Body of pancreas (tissue), 4 donors: ENCODE results near the gene ZEB2.

Experiments used
- POLR2A ChIP-seq, 3 donors: fragments of 450-650 bp; IDR thresholded peaks; one replicate each; pipeline ENCODE4 v1.6.1; 2016; ENCODE audit warnings: antibody characterized with exemption in 3 of 3, mild to moderate bottlenecking in 2 of 3
- TF ChIP-seq, protein P1 (sequence below), 7 experiments: fragments of 450-650 bp in 4 of 7; fragments of 200-600 bp in 3 of 7; sonication (generic) in 3 of 7; IDR thresholded peaks; one replicate each; pipeline ENCODE4 v1.5.1; 2016 to 2019; ENCODE audit warnings: antibody characterized with exemption in 7 of 7

DNA sequence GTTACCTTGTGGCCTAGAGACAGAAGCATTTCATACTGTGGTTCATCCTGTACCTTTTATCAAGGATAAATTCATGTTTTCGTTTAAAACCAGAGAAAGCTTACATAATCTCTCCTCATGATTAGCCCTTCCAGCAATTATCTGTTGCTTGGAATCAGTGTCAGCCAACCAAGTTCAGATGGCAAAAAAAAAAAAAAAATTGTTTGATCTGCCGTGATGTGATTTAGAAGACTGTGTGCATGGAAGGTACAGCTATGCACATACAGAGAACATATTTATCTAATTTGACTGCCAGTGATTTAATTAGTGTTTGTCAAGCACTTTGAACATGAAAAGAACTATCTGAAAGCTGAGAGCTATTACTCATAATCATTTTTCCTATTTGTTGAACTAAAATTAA, 180.9 kb downstream of the ZEB2 start:
- TF ChIP-seq, protein P1, sequence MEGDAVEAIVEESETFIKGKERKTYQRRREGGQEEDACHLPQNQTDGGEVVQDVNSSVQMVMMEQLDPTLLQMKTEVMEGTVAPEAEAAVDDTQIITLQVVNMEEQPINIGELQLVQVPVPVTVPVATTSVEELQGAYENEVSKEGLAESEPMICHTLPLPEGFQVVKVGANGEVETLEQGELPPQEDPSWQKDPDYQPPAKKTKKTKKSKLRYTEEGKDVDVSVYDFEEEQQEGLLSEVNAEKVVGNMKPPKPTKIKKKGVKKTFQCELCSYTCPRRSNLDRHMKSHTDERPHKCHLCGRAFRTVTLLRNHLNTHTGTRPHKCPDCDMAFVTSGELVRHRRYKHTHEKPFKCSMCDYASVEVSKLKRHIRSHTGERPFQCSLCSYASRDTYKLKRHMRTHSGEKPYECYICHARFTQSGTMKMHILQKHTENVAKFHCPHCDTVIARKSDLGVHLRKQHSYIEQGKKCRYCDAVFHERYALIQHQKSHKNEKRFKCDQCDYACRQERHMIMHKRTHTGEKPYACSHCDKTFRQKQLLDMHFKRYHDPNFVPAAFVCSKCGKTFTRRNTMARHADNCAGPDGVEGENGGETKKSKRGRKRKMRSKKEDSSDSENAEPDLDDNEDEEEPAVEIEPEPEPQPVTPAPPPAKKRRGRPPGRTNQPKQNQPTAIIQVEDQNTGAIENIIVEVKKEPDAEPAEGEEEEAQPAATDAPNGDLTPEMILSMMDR (IDR thresholded peaks at IDR 0.05) = no peak
- TF ChIP-seq POLR2A (IDR thresholded peaks at IDR 0.05) = no peak
